NCI-H1930 (cell line): ENCODE measurements around the gene SOX6.
A peak's percentile ranks its signal among the peaks of the same experiment; 100 is the strongest.
"Not testable (repeated sequence)": the region's sequence is repeated elsewhere in the genome, so short reads cannot be mapped to it uniquely, and the experiment has no call there.

Source experiments
- DNase-seq, 2 experiments: peaks; one replicate each; lab custom pipeline; 2025; lab: John Stamatoyannopoulos, UW

Gene SOX6

DNA sequence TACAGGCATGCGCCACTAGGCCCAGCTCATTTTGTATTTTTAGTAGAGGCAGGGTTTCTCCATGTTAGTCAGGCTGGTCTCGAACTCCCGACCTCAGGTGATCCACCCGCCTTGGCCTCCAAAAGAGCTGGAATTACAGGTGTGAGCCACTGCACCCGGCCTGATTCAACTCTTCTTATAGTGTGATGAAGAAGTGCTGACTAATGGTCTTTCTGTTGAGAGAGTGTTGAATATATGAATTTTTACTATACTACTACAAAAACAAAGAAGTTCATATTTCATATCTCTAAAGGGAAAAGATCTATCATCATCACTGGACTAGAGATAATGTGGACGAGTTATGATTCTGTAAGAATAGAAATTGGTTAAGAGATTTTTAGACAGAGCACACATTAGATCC, 320.1 kb downstream of the SOX6 start:
- DNase-seq, result no peak

DNA sequence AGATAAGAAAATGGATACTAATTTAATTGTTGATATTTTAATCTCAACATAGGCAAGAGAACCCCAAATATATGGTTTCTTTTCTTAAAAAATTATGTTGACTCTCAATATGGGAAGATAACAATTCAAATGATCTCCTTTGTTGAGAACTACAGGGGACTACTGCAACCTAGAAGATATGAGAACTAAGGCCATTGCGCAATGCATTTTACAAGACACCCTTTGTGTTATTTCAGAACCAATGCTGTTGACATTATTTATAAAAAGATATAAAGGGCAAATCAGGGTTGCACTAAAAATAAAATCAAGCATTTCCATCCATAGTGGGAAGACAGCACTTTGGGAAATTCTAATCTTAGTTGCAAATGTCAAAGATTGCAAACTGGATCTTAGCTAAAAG, 322.3 kb downstream of the SOX6 start:
- no peak for DNase-seq

DNA sequence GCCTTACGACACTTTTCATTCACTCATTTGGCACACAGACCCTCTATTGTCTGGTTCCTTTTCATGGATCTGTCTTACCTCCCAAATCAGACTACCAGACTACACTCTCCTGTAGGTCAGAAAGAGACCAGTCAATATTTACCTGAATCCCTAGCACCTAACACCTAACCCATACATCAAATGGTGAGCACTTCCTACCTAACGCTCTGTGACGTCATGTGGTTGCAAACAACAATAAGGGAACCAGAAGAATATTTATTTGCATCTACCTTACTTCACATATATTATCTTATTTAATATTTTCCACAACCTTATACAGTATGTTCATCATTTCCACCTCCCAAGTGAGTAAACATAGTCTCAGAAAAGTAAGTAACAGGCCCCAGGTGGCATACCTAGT, 323.4 kb downstream of the SOX6 start:
- DNase-seq, result no peak

DNA sequence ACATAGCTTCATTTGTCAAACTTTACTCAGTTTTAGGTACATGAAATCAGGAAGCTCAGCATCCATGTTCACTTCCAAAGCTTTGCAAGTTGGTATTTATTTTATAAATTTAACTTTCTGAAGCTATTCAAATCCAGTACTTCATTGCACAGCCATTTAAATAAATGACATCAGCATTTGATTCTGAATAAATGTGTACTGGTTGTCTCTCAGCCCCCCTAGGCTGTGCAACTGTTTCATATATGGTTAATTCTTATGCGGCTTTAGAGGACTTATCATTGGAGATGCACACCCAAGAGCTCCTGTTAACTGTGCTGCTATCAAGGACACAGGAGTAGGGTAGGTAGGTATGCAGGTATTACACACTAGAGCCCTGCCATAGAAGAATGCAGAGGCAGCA, 325.1 kb downstream of the SOX6 start:
- no peak for DNase-seq

DNA sequence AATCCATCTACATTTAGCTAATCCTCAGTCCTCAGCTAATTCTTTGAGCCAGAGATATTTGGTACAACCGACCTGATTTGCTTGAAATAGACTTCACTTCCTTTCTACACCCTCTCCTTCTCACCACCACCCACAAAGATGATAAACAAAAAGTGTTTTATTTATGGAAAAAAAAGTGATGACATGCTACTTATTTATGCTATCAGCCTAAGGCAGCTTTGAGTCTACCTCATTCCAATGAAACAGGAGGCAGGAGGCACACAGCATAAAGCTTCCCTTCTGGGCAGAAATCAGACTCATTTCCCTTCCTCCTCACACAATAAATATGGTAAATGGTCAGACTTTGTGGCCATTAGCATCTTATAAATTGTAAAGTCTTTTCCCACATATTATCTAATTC, 325.7 kb downstream of the SOX6 start:
- DNase-seq, result no peak

DNA sequence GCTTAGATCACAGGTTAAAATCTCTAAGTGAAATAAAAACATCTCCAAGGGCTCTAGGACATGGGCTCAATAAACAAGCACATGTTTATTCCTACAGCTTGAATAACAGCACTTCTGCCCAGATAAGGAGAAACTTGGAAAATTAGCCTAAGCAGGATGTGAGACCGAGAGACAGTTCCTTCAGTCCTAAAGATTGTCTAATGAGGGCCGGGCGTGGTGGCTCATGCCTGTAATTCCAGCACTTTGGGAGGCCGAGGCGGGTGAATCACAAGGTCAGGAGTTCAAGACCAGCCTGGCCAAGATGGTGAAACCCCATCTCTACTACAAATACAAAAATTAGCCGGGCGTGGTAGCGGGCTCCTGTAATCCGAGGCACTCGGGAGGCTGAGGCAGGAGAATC, 327.2 kb downstream of the SOX6 start:
- DNase-seq, result not testable (repeated sequence)

DNA sequence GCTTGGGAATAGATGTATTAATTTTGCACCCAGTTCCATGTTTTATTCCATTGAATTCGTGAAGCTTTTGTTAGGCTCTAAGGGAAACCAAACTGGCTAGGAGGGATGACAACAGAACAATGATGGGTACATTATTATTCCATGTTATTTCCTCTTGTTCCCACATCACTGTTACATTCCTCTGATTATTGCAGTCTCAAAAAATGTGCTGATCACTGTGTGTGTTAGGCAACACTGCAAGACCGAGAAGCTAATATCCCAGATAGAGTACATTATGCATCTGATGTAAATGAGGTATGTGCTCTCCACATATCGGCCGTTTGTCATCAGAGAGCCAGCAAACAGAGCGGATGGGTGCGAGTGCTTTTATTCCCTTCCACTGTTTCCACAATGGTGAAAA, 327.9 kb downstream of the SOX6 start:
- DNase-seq, result no peak

DNA sequence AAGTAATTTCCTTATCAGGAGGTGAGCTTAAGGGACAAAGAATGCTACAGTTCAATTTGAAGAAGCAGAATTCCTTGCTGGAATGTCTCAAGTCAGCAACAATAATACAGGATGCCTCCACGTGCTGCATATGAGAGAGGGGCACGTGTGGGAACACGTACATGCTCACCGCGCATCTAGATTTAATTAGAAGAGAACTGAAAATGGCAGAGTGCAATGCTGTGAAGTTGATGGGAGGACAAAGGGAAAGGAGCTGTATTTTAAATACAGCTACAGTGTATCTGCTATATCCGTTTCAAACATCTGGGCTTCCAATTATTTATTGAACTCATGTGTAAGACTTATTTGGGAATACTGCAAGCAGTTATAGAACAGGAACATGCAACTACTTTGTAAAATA, 328.7 kb downstream of the SOX6 start:
- no peak for DNase-seq

DNA sequence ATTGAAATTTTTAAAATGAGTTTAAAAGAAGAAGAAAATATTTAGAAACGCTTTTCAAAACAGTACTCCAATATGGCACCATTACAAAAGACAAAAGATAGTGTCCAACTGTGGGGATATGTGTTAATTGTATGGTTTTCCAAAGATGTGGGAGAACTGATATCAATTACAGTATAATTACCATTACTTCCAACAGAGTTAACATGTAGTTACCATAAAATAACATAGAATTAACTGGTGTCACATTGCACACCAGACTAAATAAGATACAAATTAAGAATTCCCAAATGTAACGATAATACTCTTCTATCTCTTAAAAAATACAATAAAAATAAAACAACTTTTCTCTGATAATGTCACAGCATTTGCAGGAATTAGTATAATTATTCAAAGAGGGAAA, 329.5 kb downstream of the SOX6 start:
- no peak for DNase-seq

DNA sequence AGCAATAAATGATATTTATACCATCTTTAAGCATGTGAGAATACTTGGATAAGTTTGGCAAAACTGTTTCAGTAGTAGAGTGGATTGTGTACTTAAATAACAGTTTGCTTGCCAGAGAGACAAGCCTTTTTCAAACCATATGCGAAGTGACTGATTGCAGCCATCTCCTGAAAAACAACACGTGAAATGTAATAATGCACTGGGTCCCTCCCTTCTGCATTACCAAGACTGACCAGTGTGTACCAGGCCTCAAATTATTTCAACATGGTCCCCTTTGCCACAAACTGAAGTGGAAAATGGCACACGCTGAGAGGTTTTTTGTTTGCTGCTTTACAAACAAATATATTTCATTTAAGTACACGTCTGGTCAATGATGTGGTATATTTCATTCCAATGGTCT, 337.4 kb downstream of the SOX6 start:
- no peak for DNase-seq

DNA sequence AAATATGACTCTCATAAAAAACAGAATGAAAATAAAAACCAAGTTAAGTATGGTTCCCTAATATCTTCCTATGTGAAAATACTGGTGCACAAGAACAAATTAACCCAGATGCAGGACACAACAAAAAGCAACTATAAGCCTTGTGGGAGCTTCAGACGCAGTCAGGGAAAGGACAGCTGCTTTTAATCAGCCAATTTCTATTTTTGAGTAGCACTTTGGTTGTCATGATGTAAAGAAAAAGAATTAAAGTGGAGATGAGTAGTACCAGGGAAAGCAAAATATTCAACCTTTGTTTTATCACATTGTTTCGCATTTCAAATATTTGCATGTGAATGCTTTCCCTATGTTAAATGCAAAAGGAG, 339.9 kb downstream of the SOX6 start:
- DNase-seq, result no peak

DNA sequence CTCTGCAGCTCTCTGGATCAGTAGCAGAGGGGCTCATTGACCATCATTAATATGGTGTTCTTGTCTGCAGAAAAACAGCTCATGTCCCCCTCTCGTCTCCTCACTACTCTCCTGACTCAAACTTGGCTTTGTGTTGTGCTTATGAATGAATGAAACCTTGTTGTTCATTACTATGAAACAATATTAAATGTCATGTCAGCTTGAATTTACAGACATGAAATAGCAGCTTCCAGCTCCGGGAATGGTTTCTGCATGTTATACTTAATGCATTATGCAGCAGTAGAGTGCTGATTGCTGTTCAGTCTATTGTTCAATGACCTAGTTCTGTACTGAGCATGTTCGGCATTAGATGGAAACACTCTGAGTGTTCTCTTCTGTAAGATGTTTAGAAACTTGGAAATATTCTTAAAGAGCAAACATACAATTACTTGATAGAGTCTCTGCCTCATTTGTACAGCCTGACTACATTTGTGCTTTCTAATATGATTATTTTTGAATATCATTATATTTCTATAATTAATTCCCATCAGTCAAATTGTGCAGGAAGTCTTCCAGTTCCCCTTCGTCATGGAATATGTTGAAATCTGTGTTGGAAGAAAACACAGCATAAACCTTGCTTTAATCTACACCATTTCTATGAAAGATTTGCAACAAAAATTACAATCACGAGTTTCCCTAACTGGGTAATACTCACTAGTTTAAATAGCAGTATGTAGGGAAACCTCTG, 340.4 kb downstream of the SOX6 start:
- DNase-seq, result no peak

DNA sequence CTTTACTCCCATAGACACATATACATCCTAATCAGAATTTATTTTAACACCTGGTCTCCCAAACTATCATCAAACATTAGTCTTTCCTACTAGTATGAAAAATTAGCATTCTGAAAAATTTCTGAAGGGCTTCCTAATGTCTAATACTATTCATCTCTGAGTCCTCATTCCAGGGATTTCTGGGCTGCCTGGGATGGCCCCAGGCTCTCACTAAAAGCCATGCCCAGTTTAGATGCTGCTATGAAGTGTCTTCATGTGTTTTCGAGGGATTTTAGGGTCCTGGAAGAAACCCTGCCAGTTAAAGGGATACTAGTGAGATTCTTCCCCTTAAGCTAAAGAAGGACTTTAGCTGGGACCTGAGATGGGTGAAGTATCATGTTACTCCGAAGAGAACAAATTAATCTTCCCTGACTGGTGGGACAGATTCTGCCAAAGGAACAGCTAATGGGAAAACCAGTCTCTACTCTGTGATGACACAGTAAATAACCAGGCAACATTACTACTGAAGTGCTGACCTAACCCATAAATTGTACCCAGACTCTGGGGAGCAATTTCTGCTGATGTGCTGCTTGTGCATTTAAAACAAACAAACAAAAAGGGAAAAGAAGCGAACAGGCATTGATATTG, 342.6 kb downstream of the SOX6 start:
- no peak for DNase-seq

DNA sequence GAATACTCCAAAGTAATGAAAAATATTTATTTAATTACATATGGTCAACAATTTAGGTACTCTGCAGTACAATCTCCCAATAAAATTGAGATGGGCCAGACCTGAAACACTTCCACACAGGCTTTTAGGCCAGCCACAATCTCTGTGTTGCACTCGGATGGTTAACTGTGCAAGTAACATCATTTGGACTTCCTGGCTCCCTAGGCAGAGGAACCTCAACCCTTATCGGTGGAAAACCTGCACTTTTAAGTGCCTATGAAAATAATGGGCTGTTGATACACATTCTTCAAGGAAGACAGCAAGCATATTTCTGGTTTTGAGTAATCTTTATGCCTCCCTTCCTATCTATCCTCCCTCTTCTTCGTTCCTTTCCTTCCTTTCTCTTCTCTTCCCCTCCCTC, 343.1 kb downstream of the SOX6 start:
- DNase-seq, result no peak

DNA sequence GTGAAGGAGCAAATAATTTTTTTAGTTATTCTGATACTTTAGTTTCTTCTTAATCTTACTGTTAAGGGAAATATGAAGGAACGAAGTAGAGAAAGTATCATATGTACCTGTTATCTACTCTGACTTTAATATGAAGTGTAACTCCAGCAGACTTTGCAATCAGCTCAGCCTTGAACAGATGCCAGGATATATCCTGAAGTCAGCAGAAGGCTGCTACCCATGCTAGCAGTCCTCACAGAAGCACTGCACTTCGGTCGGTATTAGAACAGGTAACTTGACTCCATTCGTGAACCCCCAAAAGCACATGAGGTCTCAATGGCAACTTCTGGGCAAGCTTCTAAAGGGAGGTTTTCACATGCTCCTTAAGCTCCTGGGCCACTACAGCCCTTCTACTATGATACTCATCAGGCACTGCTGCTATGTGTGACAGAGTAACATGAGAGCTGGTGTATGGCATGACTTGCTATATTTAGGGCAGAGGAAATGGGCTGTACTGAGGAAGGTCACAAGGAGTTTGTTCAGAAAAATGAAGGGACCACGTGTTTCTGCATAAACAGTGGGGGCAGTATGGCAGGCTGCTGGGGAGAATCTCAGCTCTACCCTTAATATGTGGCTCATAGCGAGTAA, 344.1 kb downstream of the SOX6 start:
- DNase-seq, result no peak

DNA sequence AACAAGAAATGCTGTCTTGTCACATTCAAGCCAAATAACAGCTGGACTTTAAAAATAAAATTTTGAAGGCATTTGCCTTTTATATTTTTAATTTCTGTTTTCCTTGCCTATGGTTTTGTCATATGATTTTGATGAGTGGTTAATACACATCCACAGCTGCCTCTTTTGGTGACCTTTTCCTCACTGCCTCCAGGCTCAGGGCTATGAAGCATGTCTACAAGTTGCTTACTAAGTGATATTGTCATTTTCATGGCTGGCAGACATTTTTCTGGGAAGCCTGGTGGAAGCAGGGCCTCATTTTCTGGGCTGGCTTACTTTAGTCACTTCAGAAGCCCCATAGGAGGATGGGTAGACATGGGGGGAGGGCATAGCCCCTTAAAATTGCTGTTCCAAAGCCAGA, 344.9 kb downstream of the SOX6 start:
- no peak for DNase-seq

DNA sequence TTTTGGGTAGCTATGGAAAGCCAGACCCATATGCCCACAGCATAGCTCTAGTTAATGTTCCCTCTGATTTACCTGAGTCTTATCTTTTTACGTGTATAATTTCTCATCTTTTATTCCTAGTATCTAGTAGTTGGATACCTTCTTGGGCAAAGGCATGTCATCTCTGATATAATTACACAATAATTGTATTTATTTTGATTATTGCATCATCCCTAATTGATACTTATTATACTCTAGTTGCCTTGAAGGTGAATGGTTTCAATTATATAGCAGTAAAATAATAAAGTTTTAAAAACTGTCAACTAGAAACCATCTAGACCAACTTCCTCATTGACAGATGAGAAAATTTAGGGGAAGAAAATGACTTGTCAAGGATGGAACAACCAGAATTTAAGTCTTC, 347.3 kb downstream of the SOX6 start:
- DNase-seq, result no peak

DNA sequence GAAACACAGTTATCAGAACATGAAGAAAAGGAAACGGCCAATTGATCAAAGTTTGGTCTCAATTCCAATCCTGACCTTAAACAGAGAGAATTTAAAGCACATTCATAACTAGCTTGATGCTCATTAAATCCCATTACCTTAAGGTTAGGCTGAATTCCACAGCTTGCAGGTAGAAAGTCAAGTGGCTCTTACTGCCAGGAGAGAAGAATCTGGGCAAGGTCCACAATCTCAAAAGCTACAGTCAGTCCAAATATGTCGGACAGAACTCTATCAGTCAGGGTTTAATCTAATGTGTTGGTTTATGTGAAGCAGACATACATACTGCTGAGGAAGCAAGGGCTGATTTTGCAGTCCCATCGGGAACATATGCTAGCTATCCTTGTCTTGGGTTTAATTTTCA, 348.8 kb downstream of the SOX6 start:
- DNase-seq, result no peak

DNA sequence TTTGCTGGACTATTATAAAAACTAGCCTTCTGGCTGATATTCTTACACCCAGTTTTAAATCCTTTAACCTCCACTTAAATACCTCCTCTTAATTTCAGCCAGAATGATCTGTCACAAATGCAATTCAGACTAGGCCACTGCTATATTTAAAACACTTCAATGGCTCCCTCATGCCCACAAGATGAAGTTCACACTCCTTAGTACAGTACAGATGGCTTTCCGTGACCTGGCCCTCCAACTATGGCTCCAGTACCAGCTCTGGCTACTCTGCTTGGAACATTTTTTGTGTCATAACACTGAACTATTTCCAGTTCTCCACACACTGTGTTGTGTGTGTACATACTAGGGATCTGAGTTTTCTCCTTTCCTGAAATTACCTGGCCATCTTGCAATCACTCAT, 353.4 kb downstream of the SOX6 start:
- no peak for DNase-seq

DNA sequence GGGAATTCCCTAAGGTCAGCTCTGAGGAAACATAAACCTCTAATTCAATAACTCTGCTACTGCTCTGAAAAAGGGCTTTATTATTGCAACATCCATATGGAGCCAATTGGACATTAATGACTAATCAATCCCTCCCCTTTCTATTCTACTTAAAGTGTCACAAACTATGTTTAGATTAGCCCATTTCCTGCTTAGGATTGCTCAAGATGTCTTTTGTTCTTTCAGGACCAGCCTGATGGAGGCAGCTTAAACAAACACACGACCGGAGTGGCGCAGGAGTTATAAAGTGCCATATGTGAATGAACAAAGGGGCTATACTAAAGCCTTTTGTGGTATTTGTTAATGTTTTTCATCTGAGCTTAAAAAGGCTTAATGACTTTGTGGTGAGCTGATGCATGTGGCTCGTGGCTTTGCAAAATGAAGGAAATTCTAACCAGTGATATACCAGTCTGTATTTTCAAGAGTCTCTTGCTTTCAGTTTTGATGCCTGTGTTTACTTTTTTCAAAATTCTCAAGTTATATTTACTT, 354.4 kb downstream of the SOX6 start:
- peak; percentile 74 to 77 for DNase-seq

DNA sequence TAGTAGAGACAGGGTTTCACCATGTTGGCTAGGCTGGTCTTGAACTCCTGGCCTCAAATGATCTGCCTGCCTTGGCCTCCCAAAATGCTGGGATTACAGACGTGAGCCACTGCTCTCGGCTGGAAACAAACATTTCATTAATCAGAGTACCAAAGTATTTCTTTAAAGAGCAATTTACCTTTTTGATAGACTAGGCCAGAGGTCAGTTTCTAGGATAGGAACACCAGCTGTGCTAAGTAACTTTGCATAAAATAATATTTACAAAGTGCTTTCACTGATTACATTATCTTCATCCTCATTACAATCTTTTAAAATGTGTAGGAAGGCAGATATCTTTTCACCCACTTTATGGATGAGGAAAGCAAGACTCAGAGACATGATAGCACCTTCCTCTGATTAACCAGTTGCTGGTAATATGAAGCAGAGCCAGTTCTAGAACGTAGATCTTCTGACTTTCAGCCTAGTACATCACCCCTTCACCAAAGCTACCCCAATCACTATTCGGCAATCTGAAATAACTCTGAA, 355.2 kb downstream of the SOX6 start:
- DNase-seq, result no peak

DNA sequence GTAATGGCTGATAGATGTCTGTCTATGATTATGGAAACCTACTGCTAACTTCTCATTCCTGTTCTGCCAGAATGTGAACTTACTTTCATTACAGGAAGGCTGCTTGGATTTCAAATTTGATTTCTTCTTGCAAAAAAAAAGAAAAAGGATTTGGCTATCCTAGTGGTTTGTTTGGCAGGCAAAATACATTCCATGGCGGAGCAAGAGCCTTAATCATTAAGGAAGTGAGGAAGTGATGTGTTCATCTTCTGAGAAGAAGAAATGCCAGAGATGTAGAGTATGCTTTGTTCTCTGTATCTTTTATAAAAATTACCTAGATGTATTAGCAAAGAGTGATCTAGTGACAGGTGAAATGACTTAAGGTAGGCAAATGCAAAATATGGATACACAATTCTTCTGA, 356.3 kb downstream of the SOX6 start:
- DNase-seq, result no peak

DNA sequence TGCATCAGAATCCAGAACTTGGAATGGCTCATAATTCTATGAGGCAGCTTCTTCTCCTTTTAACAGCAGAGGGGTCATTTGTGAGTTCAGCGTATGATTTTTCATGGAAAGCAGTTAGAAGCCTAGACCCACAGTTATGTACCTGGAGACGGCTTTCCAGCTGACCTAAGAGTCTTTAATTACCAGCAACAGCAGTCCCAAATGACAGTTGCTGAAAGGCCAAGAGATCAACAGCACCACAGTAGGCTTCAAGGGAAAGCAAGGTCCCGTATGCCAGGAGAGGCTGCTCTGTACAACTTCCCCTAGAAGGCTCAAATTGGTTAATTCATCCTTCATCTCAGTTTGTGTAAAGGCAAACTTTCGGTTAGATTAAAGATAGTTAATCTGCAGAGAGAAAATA, 363.0 kb downstream of the SOX6 start:
- DNase-seq, result no peak
